Right renal cortex interstitium (tissue), 3 donors: Measurements from ENCODE around the gene TAF7. TPM values are rescaled to one million over a fixed set of nuclear protein-coding genes. Genes with fewer than 3 reads are reported as not detected.
"Not testable (repeated sequence)": the region's sequence is repeated elsewhere in the genome, so short reads cannot be mapped to it uniquely, and the experiment has no call there.

ENCODE experiments used
- DNase-seq, 3 donors: peaks; one replicate each; pipeline ENCODE4 v3.0.0-alpha.2; 2013; ENCODE audit warnings: low read depth in 3 of 3, low spot score in 2 of 3
- polyA plus RNA-seq, 3 donors: library from polyadenylated mRNA; unstranded; fragments of 120-200 nt; gene quantifications; one replicate each; pipeline ENCODE4 v1.2.1, GENCODE V29; 2013; ENCODE audit not compliant: insufficient read length in 3 of 3

TAF7 gene
- polyA plus RNA-seq, 3 donors: 178 to 194 (median 190) TPM

- DNase-seq: not testable (repeated sequence)
Measured at GRCh38 chr5:141340781-141341354, 20.3 kb upstream of the TAF7 start.

DNA sequence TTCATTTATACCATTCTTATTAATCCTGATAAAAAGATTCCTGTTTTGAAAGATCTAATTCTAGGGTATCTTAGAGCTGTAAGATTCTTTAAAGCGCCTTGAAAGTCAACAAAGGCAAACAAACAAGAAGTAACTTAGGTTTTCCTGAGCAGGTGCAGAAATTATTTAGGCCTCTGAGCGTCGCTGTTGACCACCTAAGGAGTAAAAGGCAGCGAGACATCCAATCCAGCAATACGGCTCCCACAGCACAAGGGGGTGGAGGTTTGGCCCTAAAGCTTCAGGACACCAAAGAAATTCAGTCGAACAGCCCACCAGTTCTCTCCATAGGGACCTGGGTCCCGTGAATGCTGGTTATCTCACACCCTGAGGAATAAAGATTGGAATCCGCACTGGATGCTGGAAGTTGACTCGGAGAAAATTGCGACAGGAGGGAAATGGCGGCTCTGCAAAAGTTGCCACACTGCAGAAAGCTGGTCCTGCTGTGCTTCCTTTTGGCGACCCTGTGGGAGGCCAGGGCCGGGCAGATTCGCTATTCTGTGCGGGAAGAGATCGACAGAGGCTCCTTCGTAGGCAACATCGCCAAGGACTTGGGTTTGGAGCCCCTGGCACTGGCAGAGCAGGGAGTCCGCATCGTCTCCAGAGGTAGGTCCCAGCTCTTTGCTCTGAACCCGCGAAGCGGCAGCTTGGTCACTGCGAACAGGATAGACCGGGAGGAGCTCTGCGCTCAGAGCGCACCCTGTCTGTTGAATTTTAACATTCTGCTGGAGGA, 18.1 kb upstream of the TAF7 start, which contains the start of gene PCDHGA2:
PCDHGA2 (plus strand) TSS at position 223 of the 769 bp plus-strand sequence.
- peak in 2 of 3 donors; percentile 25 to 43 for DNase-seq

GRCh38 chr5:141332571-141332970, 12.0 kb upstream of the TAF7 start:
- not testable (repeated sequence) for DNase-seq

GRCh38 chr5:141330299-141331080, 9.9 kb upstream of the TAF7 start, which contains the start of gene PCDHGA1:
Gene PCDHGA1 (plus strand): TSS chr5:141330514.
- no peak for DNase-seq

- no peak for DNase-seq
Measured at GRCh38 chr5:141328231-141328630, 7.6 kb upstream of the TAF7 start.

DNA sequence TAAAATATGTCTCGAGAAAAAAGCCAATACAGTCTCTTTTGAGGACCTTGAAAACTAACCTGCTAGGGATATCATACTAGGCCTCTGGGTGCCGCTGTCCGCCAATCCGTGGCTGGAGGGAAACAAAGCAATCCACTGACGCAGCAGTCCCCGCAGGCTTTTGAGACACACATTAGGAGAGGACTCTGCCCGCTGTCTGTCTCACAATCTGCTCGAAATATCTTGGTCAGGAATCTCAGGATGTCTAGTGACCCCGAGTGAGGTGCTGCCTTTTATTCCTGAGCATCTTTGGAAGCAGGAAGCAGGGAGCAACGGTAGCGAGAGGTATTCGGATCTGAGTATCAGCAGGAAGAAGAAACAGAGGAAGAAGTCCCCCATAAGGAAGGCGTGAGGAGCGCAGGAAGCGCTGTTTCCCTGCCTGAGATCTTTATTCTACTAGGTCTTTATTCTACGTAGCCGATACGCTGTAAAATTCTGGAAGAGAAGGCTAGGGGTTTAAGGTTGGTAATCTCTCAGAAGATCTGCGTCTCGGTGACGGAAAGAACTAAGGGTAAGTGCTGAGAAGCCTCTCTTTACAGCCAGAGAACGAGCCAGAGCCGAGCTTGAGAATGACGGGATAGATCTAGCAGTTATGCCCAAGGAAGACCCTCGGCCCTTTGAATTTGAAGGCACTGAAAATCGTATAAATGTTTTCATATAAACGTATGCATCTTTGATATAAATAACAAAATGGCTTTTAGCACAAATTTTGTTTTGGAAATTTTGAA, 5.7 kb upstream of the TAF7 start:
- no peak for DNase-seq

- DNase-seq: no peak
Measured at GRCh38 chr5:141322261-141322660, 1.7 kb upstream of the TAF7 start.

DNA sequence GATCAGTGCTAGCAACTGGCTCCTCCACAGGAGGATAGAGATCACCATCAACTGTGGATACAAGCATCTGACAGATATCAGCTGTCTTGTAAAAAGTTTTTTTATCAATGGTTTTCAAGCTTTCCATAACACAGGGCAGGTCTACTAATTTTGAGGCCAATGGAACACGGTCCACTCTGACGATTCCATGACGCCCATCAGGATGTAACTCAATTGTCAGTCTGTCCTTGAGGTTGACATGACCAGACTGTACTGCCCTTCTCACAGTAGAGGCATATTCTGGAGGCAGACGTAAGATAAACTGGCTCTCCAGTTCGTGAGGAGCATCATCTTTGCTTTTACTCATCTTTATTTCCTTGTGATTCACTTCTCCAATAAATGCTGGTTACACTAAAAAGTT, 885 bp downstream of the TAF7 start:
- no peak for DNase-seq

DNA sequence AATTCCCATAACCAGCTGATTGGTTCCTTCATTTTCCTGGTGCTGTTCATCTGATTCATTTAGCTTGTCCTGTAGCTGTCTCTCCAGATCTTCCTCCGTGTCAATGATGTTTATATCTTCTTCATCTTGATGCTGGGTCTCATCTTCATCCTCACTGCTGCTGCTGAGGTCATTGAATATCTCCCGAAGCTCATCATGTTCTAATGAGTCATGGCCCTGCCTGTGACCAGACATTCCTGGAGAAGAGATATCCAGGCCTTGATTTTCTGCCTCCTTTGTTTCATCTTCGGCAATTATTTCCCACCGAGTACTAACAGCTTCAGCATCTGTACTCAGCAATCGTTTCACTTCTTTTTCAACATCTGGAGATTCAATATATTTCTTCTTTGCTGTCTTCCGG, 1.4 kb downstream of the TAF7 start:
- no peak for DNase-seq

DNA sequence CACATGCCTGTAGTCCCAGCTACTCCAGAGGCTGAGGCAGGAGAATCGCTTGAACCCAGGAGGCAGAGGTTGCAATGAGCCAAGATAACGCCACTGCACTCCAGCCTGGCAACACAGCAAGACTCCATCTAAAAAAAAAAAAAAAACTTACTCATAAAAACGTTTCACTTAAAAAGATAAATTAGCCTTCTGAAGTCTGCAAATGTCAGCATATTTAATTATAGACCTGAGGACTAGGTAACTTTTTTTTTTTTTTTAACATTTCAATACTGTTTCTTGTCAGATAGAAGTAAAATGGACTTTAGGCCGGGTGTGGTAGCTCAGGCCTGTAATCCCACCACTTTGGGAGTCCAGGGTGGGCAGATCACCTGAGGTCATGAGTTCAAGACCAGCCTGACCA, 3.6 kb downstream of the TAF7 start:
- DNase-seq: not testable (repeated sequence)

DNA sequence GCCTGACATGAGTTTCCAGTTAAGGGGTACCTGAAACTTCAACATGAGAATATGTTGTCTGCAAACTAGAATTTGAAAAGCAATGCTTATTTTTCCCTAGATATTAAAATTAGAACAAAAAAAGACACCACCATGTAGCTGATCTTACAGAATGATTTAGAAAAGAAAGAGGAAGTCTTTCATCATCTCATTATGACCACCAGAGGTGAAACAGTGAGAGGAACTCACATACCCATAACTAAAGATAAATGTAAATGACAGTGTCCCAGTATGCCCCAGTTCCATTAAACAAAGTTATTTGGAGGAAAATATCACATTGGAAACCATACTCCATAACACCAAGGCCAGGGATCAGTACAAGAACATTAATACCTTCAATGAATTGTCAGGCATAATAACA, 6.9 kb downstream of the TAF7 start:
- DNase-seq: no peak

DNA sequence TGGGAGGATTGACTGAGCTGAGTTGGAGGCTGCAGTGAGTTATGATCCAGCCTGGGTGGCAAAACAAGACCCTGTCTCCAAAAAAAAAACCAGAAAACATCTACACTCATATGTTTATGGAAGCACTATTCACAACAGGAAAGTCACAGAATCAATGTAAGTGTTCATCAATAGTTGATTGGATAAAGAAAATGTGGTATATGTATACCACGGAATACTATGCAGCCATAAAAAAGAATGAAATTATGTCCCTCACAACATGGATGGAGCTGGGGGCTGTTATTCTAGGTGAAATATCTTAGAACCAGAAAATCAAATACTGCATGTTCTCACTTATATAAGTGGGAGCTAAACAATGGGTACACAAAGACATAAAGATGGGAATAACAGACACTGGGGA, 14.0 kb downstream of the TAF7 start:
- no peak for DNase-seq

GRCh38 chr5:141303756-141304155, 16.8 kb downstream of the TAF7 start, which contains the start of gene SLC25A2:
Gene SLC25A2 (minus strand): TSS chr5:141304049. CDS start chr5:141303865, 184 bp downstream.
- no peak for DNase-seq

DNA sequence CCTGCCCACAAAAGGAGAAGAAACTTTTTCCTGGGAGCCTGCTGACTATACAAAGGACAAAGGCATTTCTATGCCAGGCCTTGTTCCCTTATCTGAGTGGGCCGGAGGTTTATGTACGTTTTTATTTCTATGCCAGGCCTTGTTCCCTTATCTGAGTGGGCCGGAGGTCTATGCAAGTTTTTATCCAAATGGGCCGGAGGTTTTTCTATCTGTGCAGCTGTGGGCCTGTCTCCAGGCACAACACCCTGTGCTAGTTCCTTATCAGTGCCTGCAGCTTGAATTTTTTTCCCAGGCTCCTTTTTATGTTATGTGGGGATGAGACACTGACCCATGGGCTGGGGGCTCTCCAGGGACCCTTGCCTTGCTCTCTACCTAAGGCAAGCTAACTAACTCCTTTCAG, 22.2 kb downstream of the TAF7 start:
- no peak for DNase-seq

GRCh38 chr5:141272906-141273305, 47.7 kb downstream of the TAF7 start:
- DNase-seq: no peak

GRCh38 chr5:141269195-141269594, 51.4 kb downstream of the TAF7 start:
- DNase-seq: no peak

Other genes starting within 250 kb of the TAF7 start
- gene PCDHB2, start 226.2 kb downstream of the TAF7 start, polyA plus RNA-seq: 1 to 10 TPM; 3.8 to 7.9 (median 6.0) TPM
- gene PCDHB3, start 220.3 kb downstream of the TAF7 start, polyA plus RNA-seq: 1 to 10 TPM; 2.6 to 4.0 (median 3.4) TPM
- 1 to 10 TPM; 1.8 to 2.9 (median 1.9) TPM for gene PCDHB4, start 199.0 kb downstream of the TAF7 start, polyA plus RNA-seq
- 1 to 10 TPM; 6.6 to 8.5 (median 8.1) TPM for gene PCDHB5, start 185.6 kb downstream of the TAF7 start, polyA plus RNA-seq
- 1 to 10 TPM; 2.2 to 3.8 (median 3.2) TPM for gene PCDHB6, start 170.7 kb downstream of the TAF7 start, polyA plus RNA-seq
- gene PCDHB7, start 148.1 kb downstream of the TAF7 start, polyA plus RNA-seq: 1 to 10 TPM; 4.7 to 5.5 (median 5.3) TPM
- 1 to 10 TPM; 1.5 to 4.2 (median 3.2) TPM for gene PCDHB8, start 143.0 kb downstream of the TAF7 start, polyA plus RNA-seq
- gene PCDHB16, start 138.4 kb downstream of the TAF7 start, polyA plus RNA-seq: 1 to 10 TPM; 3.6 to 7.2 (median 5.0) TPM
- 1 to 10 TPM; 4.3 to 5.0 (median 4.9) TPM for gene PCDHB9, start 133.6 kb downstream of the TAF7 start, polyA plus RNA-seq
- gene PCDHB10, start 128.4 kb downstream of the TAF7 start, polyA plus RNA-seq: 1 to 10 TPM; 5.6 to 9.2 (median 7.9) TPM
- 1 to 10 TPM; 4.3 to 6.0 (median 5.6) TPM for gene PCDHB11, start 121.2 kb downstream of the TAF7 start, polyA plus RNA-seq
- gene PCDHB12, start 112.1 kb downstream of the TAF7 start, polyA plus RNA-seq: 1 to 10 TPM; 4.7 to 5.8 (median 4.8) TPM
- 1 to 10 TPM; 5.4 to 6.3 (median 5.6) TPM for gene PCDHB13, start 106.9 kb downstream of the TAF7 start, polyA plus RNA-seq
- gene PCDHB14, start 97.4 kb downstream of the TAF7 start, polyA plus RNA-seq: 10 to 100 TPM in 1 of 3 donors, 1 to 10 TPM in 2; 7.2 to 10.5 (median 8.5) TPM
- 10 to 100 TPM; 11.3 to 17.3 (median 15.4) TPM for gene PCDHB15, start 75.4 kb downstream of the TAF7 start, polyA plus RNA-seq
- not detected for gene SLC25A2, start 16.7 kb downstream of the TAF7 start, polyA plus RNA-seq
- gene PCDHGA1, start 9.7 kb upstream of the TAF7 start, polyA plus RNA-seq: 1 to 10 TPM in 1 of 3 donors, under 1 TPM in 2; 0.78 to 1.2 (median 0.92) TPM
- 1 to 10 TPM; 6.0 to 7.0 (median 6.8) TPM for gene PCDHGA2, start 18.0 kb upstream of the TAF7 start, polyA plus RNA-seq
- gene PCDHGA3, start 23.0 kb upstream of the TAF7 start, polyA plus RNA-seq: 1 to 10 TPM; 2.4 to 4.3 (median 3.1) TPM
- 1 to 10 TPM; 1.3 to 2.1 (median 1.9) TPM for gene PCDHGB1, start 29.3 kb upstream of the TAF7 start, polyA plus RNA-seq
- 1 to 10 TPM; 2.2 to 3.2 (median 2.2) TPM for gene PCDHGA4, start 34.2 kb upstream of the TAF7 start, polyA plus RNA-seq
- 1 to 10 TPM; 3.2 to 3.9 (median 3.9) TPM for gene PCDHGB2, start 39.2 kb upstream of the TAF7 start, polyA plus RNA-seq
- 1 to 10 TPM; 2.2 to 2.8 (median 2.4) TPM for gene PCDHGA5, start 43.4 kb upstream of the TAF7 start, polyA plus RNA-seq
- 1 to 10 TPM; 1.4 to 2.6 (median 1.7) TPM for gene PCDHGB3, start 49.5 kb upstream of the TAF7 start, polyA plus RNA-seq
- 1 to 10 TPM; 4.2 to 7.8 (median 5.8) TPM for gene PCDHGA6, start 53.1 kb upstream of the TAF7 start, polyA plus RNA-seq
- 1 to 10 TPM; 1.6 to 2.3 (median 2.2) TPM for gene PCDHGA7, start 62.0 kb upstream of the TAF7 start, polyA plus RNA-seq
- 1 to 10 TPM; 5.3 to 6.0 (median 5.5) TPM for gene PCDHGB4, start 66.9 kb upstream of the TAF7 start, polyA plus RNA-seq
- gene PCDHGA8, start 71.8 kb upstream of the TAF7 start, polyA plus RNA-seq: under 1 TPM; 0.29 to 0.40 (median 0.30) TPM
- 1 to 10 TPM; 7.8 to 9.7 (median 8.3) TPM for gene PCDHGB5, start 77.2 kb upstream of the TAF7 start, polyA plus RNA-seq
- 1 to 10 TPM; 4.9 to 6.0 (median 5.3) TPM for gene PCDHGA9, start 82.0 kb upstream of the TAF7 start, polyA plus RNA-seq
- 1 to 10 TPM; 6.6 to 8.2 (median 6.8) TPM for gene PCDHGB6, start 87.2 kb upstream of the TAF7 start, polyA plus RNA-seq
- gene PCDHGA10, start 92.2 kb upstream of the TAF7 start, polyA plus RNA-seq: 1 to 10 TPM; 3.1 to 3.5 (median 3.2) TPM
- gene PCDHGB7, start 96.9 kb upstream of the TAF7 start, polyA plus RNA-seq: 10 to 100 TPM; 12.4 to 16.9 (median 14.0) TPM
- 1 to 10 TPM; 4.4 to 4.7 (median 4.7) TPM for gene PCDHGA11, start 100.3 kb upstream of the TAF7 start, polyA plus RNA-seq
- gene PCDHGA12, start 109.7 kb upstream of the TAF7 start, polyA plus RNA-seq: 1 to 10 TPM in 2 of 3 donors, under 1 TPM in 1; 0.94 to 1.4 (median 1.3) TPM
- 100 to 1,000 TPM; 103 to 113 (median 107) TPM for gene PCDHGC3, start 155.2 kb upstream of the TAF7 start, polyA plus RNA-seq
- gene PCDHGC4, start 164.2 kb upstream of the TAF7 start, polyA plus RNA-seq: 1 to 10 TPM; 2.4 to 2.9 (median 2.9) TPM
- gene PCDHGC5, start 168.3 kb upstream of the TAF7 start, polyA plus RNA-seq: under 1 TPM; 0.27 to 0.32 (median 0.29) TPM